HAP-1 (cell line): ENCODE results near the gene SFT2D3.
A peak's percentile ranks its signal among the peaks of the same experiment; 100 is the strongest.

Experiments used
- DNase-seq, 2 experiments: peaks; one replicate each; pipeline ENCODE4 v3.0.0-alpha.2; 2016 to 2020; ENCODE audit warnings: low spot score in 2 of 2
- H3K27me3 ChIP-seq: fragments of 250-450 bp; sonication (Bioruptor Pico); 2 replicates; pipeline ENCODE4 v1.5.1; 2020; ENCODE audit warnings: low read depth, mild to moderate bottlenecking, moderate library complexity
- H3K36me3 ChIP-seq: fragments of 250-450 bp; sonication (Bioruptor Pico); replicated peaks from 2 replicates; pipeline ENCODE4 v1.5.1; 2020; ENCODE audit warnings: mild to moderate bottlenecking
- H3K4me1 ChIP-seq: fragments of 250-450 bp; sonication (Bioruptor Pico); 2 replicates; pipeline ENCODE4 v1.5.1; 2020; ENCODE audit warnings: mild to moderate bottlenecking
- H3K4me3 ChIP-seq: fragments of 250-450 bp; sonication (Bioruptor Pico); 2 replicates; pipeline ENCODE4 v1.5.1; 2020; ENCODE audit warnings: mild to moderate bottlenecking, moderate library complexity
- H3K9me3 ChIP-seq: fragments of 250-450 bp; sonication (Bioruptor Pico); 2 replicates; pipeline ENCODE4 v1.5.1; 2020; ENCODE audit warnings: mild to moderate bottlenecking, moderate library complexity
- in situ Hi-C: fragments of 300-500 bp; cut with MboI; formaldehyde crosslinking; loops from 3 replicates; pipeline ENCODE4 v1.14.3; 2020; ENCODE audit warnings: low sequenced_read_pairs, inconsistent platforms, mixed read lengths

The SFT2D3 gene

DNA sequence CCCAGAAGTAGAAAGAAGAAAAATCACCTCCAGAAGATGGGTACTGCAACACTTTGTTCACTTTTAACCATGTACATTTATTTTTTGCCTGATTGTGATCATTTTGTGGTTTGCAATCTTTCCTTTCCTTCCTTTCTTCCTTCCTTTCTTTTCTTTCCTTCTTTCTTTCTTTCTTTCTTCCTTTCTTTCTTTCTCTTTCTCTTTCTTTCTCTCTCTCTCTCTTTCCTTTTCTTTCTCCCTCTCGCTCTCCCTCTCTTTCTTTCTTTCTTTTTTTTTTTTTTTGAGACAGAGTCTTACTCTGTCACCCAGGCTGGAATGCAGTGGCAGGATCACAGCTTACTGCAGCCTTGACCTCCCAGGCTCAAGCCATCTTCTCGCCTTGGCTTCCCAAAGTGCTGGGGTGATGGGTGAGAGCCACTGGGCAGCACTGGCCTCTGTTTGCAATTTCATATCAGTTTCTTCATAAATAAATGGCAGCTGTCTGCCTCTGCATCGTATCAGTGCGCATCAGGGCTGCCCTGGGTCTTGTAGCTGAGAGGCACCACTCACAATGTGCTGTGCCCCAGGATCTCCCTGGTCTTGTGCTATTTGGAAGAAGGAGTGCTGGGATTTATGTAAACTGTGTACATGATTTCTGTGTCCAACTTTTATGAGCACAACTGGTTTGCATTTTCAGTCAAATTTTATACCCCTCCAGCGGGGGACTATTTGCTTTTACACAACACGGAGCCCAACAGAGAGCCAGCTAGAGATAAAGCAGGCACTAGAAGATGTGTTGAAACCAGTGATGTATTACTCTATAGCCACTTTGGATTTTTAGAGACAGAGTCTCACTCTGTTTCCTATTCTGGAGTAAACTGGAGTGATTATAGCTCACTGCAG is 19.1 kb upstream of the SFT2D3 start:
- in situ Hi-C loops, result no loop called here
- peaks cover 4% of the 10 kb centered on the region; the same call in 1 of the 2 replicates for H3K4me1 ChIP-seq
- no peaks in the 10 kb centered on the region for H3K9me3 ChIP-seq
- no peaks in the 10 kb centered on the region for H3K36me3 ChIP-seq
- 0 out of 2 replicates have a peak, but pooled peaks cover 2% of the 10 kb centered on the region for H3K27me3 ChIP-seq
- H3K4me3 ChIP-seq, result no peak overlapping the region
- no peak for DNase-seq

DNA sequence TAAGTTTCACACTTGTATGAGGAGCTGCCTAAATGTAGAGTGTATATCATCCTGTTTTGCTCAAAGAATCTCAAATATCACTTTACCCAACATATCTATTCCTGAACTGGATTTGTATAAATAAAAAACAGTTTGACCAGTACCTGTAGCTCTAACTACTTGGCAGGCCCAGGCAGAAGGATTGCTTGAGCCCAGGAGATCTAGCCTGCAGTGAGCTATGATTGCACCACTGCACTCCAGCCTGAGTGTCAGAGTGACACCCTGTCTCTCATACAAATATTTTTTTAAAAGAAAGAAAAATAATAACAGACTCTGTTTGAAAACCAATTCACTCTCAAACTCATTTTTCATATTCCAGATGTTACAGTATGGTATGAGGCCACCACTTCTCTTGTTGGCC is 18.2 kb upstream of the SFT2D3 start:
- H3K36me3 ChIP-seq, result no peaks in the 10 kb centered on the region
- H3K27me3 ChIP-seq, result no peaks in the 10 kb centered on the region
- DNase-seq, result no peak
- H3K4me1 ChIP-seq, result peaks cover 4% of the 10 kb centered on the region; the same call in 1 of the 2 replicates
- H3K9me3 ChIP-seq, result no peaks in the 10 kb centered on the region
- H3K4me3 ChIP-seq, result no peak overlapping the region
- in situ Hi-C loops, result no loop called here

DNA sequence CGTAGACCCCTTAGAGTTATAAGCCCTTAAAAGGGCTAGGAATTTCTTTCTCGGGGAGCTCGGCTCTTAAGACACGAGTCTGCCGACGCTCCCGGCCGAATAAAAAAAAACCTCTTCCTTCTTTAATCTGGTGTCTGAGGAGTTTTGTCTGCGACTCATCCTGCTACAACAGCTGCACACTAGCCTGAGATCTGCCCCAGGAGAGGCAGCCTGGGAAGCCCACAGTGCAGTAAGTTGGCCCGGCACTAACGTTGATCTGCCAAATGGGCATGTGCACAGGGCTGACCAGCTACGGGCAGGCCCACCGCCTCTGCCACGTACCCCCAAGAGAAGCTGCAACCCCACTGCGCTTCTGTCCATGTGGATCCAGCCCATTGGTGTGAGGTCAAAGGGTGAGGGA is 17.5 kb upstream of the SFT2D3 start:
- H3K9me3 ChIP-seq, result 0 out of 2 replicates have a peak, but pooled peaks cover 4% of the 10 kb centered on the region
- H3K4me3 ChIP-seq, result no peak overlapping the region
- H3K27me3 ChIP-seq, result no peaks in the 10 kb centered on the region
- no peaks in the 10 kb centered on the region for H3K36me3 ChIP-seq
- DNase-seq, result no peak
- peaks cover 4% of the 10 kb centered on the region; the same call in 1 of the 2 replicates for H3K4me1 ChIP-seq
- in situ Hi-C loops, result no loop called here

DNA sequence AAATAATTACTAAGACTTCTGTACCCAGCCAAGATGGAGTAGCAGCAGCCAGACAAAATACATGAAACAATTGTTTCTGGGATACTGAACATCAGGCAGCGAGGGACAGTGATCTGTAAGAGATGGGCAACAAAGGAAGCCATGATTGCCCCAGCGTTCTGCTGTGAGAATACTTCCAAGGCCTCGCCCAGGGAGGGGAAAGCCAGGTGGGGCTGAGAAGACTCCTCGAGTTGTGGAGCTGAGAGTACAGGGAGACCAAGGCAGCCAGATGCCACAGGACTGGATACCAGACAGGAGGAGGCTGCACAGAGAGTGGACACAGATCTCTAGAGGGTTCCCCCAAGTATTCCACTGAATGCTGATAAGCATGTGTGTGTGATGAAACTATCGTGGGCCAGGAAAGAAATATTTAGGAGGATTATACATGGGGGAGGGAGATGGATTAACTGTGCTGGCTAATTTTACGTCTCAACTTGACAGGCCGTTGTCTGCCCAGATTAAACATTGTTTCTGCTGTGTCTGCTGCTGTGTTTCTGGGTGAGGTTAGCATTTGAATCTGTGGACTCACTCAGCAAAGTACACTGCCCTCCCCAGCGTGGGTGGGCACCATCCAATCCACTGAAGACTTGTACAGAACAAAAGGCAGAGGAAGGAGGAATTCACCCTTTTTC is 15.8 kb upstream of the SFT2D3 start:
- in situ Hi-C loops, result no loop called here
- peaks cover 9% of the 10 kb centered on the region for H3K9me3 ChIP-seq
- no peak for DNase-seq
- peaks cover 4% of the 10 kb centered on the region; the same call in 1 of the 2 replicates for H3K4me1 ChIP-seq
- no peaks in the 10 kb centered on the region for H3K27me3 ChIP-seq
- H3K4me3 ChIP-seq, result no peak overlapping the region
- H3K36me3 ChIP-seq, result no peaks in the 10 kb centered on the region

DNA sequence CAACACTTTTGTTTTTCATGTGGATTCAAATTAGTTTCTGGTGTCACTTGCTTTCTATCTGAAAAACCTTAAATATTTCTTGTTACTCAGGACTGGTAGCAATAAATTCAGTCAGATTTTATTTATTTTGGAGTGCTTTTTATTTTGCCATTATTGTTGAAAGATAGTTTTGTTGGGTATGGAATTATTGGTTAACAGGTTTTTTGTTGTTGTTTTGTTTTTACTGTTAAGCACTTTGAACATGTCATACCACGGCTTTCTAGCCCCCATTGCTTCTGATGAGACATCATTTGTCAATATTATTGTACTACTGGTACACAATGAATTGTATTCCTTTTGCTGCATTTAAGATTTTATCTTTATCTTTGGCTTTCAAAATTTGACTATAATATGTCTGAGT is 12.9 kb upstream of the SFT2D3 start:
- Histone ChIP-seq H3K4me1 (peaks cover 4% of the 10 kb centered on the region; the same call in 1 of the 2 replicates), H3K36me3 (no peaks in the 10 kb centered on the region), H3K9me3 (peaks cover 18% of the 10 kb centered on the region), H3K27me3 (no peaks in the 10 kb centered on the region), H3K4me3 (no peak overlapping the region)
- DNase-seq, result no peak
- in situ Hi-C loops, result no loop called here

DNA sequence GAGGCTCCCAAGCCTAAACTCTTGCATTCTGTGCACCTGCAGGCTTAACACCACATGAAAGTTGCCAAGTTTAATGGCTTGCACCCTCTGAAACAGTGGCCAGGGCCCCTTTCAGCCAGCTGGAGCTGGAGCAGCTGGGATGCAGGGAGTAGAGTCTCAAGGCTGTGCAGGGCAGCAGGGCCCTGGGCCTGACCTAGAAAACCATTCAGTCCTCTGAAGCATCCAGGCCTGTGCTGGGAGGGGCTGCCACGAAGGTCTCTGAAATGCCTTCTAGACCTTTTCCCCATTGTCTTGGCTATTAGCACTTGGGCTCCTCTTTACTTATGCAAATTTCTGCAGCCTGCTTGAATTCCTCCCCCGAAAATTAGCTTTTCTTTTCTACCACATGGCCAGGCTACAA is 10.6 kb upstream of the SFT2D3 start:
- no peaks in the 10 kb centered on the region for H3K27me3 ChIP-seq
- H3K4me3 ChIP-seq, result no peak overlapping the region
- no peaks in the 10 kb centered on the region for H3K36me3 ChIP-seq
- no peak for DNase-seq
- H3K9me3 ChIP-seq, result peaks cover 18% of the 10 kb centered on the region
- peaks cover 3% of the 10 kb centered on the region; the same call in 1 of the 2 replicates for H3K4me1 ChIP-seq
- in situ Hi-C loops, result no loop called here

DNA sequence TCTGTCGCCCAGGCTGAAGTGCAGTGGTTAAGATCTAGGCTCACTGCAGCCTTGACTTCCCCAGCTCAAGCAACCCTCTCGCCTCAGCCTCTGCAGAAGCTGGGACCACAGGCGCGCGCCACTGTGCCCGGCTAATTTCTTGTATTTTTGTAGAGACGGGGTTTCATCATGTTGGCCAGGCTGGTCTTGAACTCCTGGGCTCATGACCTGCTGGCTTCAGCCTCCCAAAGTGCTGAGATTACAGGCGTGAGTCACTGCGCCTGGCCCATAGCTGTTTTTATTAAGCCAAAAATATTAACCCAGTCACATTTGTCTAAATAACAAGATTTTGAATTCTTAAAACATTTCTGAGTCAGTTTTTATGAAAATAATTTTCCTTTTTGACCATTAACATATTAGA is 6.3 kb upstream of the SFT2D3 start:
- no peaks in the 10 kb centered on the region for H3K4me1 ChIP-seq
- in situ Hi-C loops, result no loop called here
- H3K36me3 ChIP-seq, result no peaks in the 10 kb centered on the region
- no peak for DNase-seq
- no peaks in the 10 kb centered on the region for H3K27me3 ChIP-seq
- H3K4me3 ChIP-seq, result no peak overlapping the region
- H3K9me3 ChIP-seq, result peaks cover 13% of the 10 kb centered on the region

DNA sequence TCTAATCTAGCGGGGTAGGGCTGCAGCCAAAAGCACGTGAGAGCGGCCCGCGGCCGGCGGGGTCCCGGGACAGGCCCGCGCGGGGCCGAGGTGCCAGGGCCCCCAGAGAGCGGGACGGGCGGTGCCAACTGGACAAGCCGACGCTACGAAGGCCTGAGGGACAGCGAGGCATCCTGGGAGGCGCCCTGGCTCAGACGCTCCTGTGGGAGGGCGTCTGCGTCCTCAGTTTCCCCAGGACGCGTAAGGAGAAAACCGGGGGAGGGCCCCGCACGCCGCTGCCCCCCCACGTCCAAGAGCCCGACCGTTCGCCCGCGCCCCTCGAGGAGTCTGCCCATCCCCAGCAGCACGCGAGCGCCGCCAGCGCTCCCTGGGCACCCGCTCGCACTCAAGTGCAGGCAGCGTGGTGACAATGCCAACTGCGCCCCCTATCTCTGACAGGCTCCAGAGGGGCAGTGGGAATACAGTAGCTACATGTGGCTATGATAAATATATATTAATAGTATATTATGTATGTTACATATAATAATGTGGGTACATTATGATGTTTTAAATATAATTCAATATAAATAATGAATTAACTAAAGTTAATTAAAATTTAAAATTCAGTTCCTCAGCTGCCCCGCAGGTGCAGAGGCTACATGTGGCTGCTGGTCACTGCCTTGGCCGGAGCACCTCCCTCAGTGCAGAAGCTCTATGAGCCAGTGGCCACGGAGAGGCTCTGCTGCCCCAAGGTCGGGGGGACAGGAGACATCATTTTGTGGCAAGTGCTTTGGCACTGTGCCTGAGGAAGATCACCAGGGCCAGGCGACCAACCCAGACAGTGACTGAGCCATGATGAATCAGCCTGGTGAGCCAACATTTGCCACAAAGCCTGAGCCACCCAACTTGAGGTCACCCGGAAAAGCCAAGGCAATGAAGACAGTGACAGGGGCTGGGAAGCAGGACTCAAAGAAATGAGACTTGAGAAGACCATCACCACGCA is 5.5 kb upstream of the SFT2D3 start:
- in situ Hi-C loops, result no loop called here
- peaks cover 6% of the 10 kb centered on the region for H3K9me3 ChIP-seq
- no peaks in the 10 kb centered on the region for H3K36me3 ChIP-seq
- no peaks in the 10 kb centered on the region for H3K27me3 ChIP-seq
- H3K4me3 ChIP-seq, result no peak overlapping the region
- peak in 1 of 2 experiments; percentile 42 for DNase-seq
- peaks cover 2% of the 10 kb centered on the region; the same call in 1 of the 2 replicates for H3K4me1 ChIP-seq

DNA sequence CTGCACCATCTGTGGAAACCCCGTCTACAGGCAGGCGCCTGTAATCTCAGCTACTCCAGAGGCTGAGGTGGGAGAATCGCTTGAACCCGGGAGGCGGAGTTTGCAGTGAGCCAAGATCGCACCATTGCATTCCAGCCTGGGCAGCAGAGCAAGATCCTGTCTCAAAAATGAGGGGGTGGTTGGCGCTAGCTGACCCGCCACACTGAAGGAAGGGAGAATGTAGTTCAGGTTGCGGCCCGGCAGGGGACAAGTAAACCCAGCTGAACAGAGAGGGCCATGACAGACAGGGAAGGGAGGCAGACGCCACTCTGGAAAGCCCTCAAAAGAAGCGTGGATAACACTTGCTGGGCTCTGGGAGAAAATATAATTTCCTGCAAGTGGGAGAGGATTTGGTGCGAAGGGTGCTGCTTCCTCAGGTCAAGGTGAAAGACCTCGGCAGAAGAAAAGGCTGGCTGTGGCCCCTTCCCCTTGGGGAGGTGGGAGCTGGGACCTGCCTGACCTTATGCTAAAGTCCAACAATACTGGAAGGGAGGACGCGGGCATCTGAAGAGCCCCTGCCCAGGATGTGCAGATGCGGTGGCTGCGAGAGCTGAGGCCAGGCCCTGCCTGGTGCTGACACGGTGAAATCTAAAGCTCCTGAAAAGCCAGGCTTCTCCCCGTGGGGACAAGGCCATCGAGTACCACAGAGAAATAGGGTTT is 3.7 kb upstream of the SFT2D3 start:
- DNase-seq, result no peak
- H3K9me3 ChIP-seq, result no peaks in the 10 kb centered on the region
- peaks cover 8% of the 10 kb centered on the region for H3K4me1 ChIP-seq
- H3K27me3 ChIP-seq, result no peaks in the 10 kb centered on the region
- in situ Hi-C loops, result no loop called here
- no peak overlapping the region for H3K4me3 ChIP-seq
- peaks cover 4% of the 10 kb centered on the region; the same call in 1 of the 2 replicates for H3K36me3 ChIP-seq

DNA sequence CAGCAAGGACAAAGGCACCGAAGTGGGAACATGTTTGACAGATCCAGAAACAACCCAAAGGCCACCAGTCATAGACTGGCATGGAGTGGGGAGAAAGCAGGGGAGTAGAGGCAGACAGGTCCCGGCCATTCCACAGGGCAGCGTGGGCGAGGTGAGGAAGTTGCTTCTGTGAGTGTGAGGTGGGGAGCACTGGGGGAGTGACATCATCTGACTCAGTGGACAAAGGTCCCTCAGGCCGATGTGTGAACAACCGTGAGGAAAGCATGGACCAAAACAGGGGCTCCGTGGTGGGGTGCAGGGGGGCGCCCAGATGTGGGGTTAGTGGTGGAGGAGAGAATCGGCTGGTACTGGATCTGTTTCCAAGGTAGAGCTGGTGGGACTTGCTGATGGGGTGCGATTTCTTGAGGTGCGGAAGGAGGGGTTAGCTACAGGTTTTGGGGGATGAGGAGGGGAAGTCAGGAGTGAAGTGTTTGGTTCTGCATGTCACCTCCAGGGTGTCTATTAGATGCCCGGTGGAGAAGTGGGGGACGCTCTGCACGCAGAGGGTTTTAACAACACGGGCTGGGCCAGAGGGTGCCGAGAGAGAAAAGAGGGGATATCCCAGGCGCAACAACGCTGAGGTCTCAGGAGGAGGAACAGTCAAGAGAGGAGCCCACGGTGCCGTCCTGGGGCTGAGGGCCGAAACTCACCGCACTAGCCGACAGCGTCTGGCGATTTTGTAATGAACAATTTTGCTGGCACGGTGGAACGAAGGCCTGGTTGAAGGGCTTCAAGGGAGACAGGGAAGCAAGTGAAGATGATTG is 2.5 kb upstream of the SFT2D3 start:
- Histone ChIP-seq H3K36me3 (peaks cover 13% of the 10 kb centered on the region), H3K4me3 (no peak overlapping the region), H3K9me3 (no peaks in the 10 kb centered on the region), H3K4me1 (peaks cover 16% of the 10 kb centered on the region), H3K27me3 (no peaks in the 10 kb centered on the region)
- DNase-seq, result no peak
- in situ Hi-C loops, result no loop called here

DNA sequence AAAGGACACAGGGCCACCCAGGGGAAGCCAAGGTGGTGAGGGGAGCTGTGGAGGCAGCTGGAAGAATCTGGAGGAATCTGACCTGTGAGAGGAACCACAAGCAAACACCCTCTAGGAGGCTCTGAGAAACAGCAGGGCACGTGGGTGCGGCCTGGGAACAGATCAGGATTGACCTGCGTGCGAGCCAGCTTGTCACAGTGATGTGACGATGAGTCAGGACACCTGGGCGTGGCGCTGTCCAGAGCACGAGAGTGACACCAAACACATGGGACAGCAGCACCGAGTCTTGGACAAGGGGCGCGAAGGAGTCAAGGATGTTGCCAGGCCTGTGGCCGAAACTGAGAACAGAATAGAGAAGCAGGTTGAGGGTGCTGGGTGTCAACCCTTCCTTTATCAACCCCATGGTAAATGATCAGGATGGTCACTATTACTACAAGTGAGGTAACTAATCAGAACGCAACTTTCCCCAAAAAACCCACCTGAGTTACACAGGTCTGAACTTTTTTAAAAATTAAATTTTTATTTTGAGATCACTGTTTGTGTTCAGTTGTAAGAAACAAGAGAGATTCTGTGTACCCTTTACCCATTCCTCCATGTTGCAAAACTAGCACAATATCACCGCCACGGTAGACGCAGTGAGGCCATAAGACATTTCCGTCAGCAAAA is 637 bp upstream of the SFT2D3 start:
- in situ Hi-C loops, result no loop called here
- no peaks in the 10 kb centered on the region for H3K27me3 ChIP-seq
- DNase-seq, result no peak
- peaks cover 25% of the 10 kb centered on the region for H3K36me3 ChIP-seq
- H3K9me3 ChIP-seq, result no peaks in the 10 kb centered on the region
- peak overlapping the region; percentile 37 for H3K4me3 ChIP-seq
- peaks cover 16% of the 10 kb centered on the region for H3K4me1 ChIP-seq
